ENCODE data around the gene SNRNP48. TPM values are rescaled to one million over a fixed set of nuclear protein-coding genes. Genes with fewer than 3 reads are reported as not detected.

SNRNP48 gene
- total RNA-seq, 1 experiment from 2014 or later = 29.1 TPM

- POLR2A ChIA-PET = interaction anchor here (0.6 to 1.3 kb wide), 3 partner anchors 11 to 385 kb away, joined by 3 to 5 read pairs (median 5); no protein-coding TSS in a partner anchor
- TF ChIP-seq, protein P1, sequence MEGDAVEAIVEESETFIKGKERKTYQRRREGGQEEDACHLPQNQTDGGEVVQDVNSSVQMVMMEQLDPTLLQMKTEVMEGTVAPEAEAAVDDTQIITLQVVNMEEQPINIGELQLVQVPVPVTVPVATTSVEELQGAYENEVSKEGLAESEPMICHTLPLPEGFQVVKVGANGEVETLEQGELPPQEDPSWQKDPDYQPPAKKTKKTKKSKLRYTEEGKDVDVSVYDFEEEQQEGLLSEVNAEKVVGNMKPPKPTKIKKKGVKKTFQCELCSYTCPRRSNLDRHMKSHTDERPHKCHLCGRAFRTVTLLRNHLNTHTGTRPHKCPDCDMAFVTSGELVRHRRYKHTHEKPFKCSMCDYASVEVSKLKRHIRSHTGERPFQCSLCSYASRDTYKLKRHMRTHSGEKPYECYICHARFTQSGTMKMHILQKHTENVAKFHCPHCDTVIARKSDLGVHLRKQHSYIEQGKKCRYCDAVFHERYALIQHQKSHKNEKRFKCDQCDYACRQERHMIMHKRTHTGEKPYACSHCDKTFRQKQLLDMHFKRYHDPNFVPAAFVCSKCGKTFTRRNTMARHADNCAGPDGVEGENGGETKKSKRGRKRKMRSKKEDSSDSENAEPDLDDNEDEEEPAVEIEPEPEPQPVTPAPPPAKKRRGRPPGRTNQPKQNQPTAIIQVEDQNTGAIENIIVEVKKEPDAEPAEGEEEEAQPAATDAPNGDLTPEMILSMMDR (IDR thresholded peaks at IDR 0.05; ENCODE audit: insufficient read depth in 1 of 2, low read depth in 1 of 2, low read length in 1 of 2, severe bottlenecking in 1 of 2, unreplicated experiment in 1 of 2) = no peak
- H3K27me3 ChIP-seq (replicated peaks; ENCODE audit: control insufficient read depth, insufficient read depth, low read length) = no peaks in the 10 kb centered on the region
- H3K4me1 ChIP-seq = peaks cover 40% of the 10 kb centered on the region
- TSS peak; percentile 10 for BruUV-seq (replicated peaks)
- CTCF ChIA-PET = no interaction called here
- peak overlapping the region; percentile 20 for H3K27ac Mint-ChIP-seq (ENCODE audit: unreplicated experiment)
- peak overlapping the region; percentile 15 for H3K4me3 Mint-ChIP-seq (ENCODE audit: unreplicated experiment)
- intact Hi-C loops (cut with micrococcal nuclease; ENCODE audit: unreplicated experiment) = no loop called here
- DNase-seq = peak in 1 of 2 experiments; percentile 57
- H3K9me3 Mint-ChIP-seq (ENCODE audit: unreplicated experiment) = no peaks in the 10 kb centered on the region
- no peaks in the 10 kb centered on the region for H3K27me3 Mint-ChIP-seq (ENCODE audit: insufficient read depth, unreplicated experiment)
- peaks cover 30% of the 10 kb centered on the region for H3K4me1 Mint-ChIP-seq (ENCODE audit: low read depth, unreplicated experiment)
- H3K36me3 Mint-ChIP-seq (ENCODE audit: insufficient read depth, unreplicated experiment) = peaks cover 92% of the 10 kb centered on the region
- no peak overlapping the region for H3K4me3 ChIP-seq (ENCODE audit: low read depth, low read length)
- H3K36me3 ChIP-seq (ENCODE audit: control insufficient read depth, insufficient read depth, low read length) = peaks cover 9% of the 10 kb centered on the region
- no peaks in the 10 kb centered on the region for H3K9me3 ChIP-seq
These were observed 30.2 kb upstream of the SNRNP48 start for GRCh38 chr6:7559651-7560385.

GRCh38 chr6:7561153-7561964 lies 28.6 kb upstream of the SNRNP48 start:
- DNase-seq = peak; percentile 95 to 97
- no peaks in the 10 kb centered on the region for H3K9me3 ChIP-seq
- peak overlapping the region; percentile 94 for H3K27ac Mint-ChIP-seq (ENCODE audit: unreplicated experiment)
- intact Hi-C loops (cut with micrococcal nuclease; ENCODE audit: unreplicated experiment) = loop anchor here (1.0 kb wide), 6 partner anchors 13 to 248 kb away; partner anchors contain the start of gene SSR1
- TF ChIP-seq, protein P1 (IDR thresholded peaks at IDR 0.05; ENCODE audit: insufficient read depth in 1 of 2, low read depth in 1 of 2, low read length in 1 of 2, severe bottlenecking in 1 of 2, unreplicated experiment in 1 of 2) = no peak
- peaks cover 98% of the 10 kb centered on the region for H3K36me3 Mint-ChIP-seq (ENCODE audit: insufficient read depth, unreplicated experiment)
- H3K36me3 ChIP-seq (ENCODE audit: control insufficient read depth, insufficient read depth, low read length) = peaks cover 13% of the 10 kb centered on the region
- H3K4me3 ChIP-seq (ENCODE audit: low read depth, low read length) = no peak overlapping the region
- H3K27me3 Mint-ChIP-seq (ENCODE audit: insufficient read depth, unreplicated experiment) = no peaks in the 10 kb centered on the region
- ChIA-PET POLR2A (interaction anchor here (0.8 to 1.3 kb wide), 7 partner anchors 13 to 172 kb away, joined by 3 to 15 read pairs (median 5); partner anchors contain the start of genes CAGE1, DSP, RIOK1 and SNRNP48), CTCF (interaction anchor here (0.9 to 1.1 kb wide), 2 partner anchors 13 to 136 kb away, joined by 6 to 9 read pairs; no protein-coding TSS in a partner anchor)
- peaks cover 40% of the 10 kb centered on the region for H3K4me1 ChIP-seq
- TSS peak; percentile 4 for BruUV-seq (replicated peaks)
- peaks cover 30% of the 10 kb centered on the region for H3K4me1 Mint-ChIP-seq (ENCODE audit: low read depth, unreplicated experiment)
- H3K9me3 Mint-ChIP-seq (ENCODE audit: unreplicated experiment) = no peaks in the 10 kb centered on the region
- no peaks in the 10 kb centered on the region for H3K27me3 ChIP-seq (replicated peaks; ENCODE audit: control insufficient read depth, insufficient read depth, low read length)
- H3K4me3 Mint-ChIP-seq (ENCODE audit: unreplicated experiment) = peak overlapping the region; percentile 68

GRCh38 chr6:7562769-7563168 lies 27.2 kb upstream of the SNRNP48 start:
- H3K36me3 ChIP-seq (ENCODE audit: control insufficient read depth, insufficient read depth, low read length) = peaks cover 13% of the 10 kb centered on the region
- POLR2A ChIA-PET = no interaction called here
- peak overlapping the region; percentile 16 for H3K4me3 Mint-ChIP-seq (ENCODE audit: unreplicated experiment)

More at GRCh38 chr6:7562769-7563168, 27.2 kb upstream of the SNRNP48 start:
- TF ChIP-seq, protein P1 (IDR thresholded peaks at IDR 0.05; ENCODE audit: insufficient read depth in 1 of 2, low read depth in 1 of 2, low read length in 1 of 2, severe bottlenecking in 1 of 2, unreplicated experiment in 1 of 2) = no peak
- no peaks in the 10 kb centered on the region for H3K9me3 ChIP-seq
- Mint-ChIP-seq H3K4me1 (ENCODE audit: low read depth, unreplicated experiment) (peaks cover 30% of the 10 kb centered on the region), H3K9me3 (ENCODE audit: unreplicated experiment) (no peaks in the 10 kb centered on the region), H3K27ac (ENCODE audit: unreplicated experiment) (peak overlapping the region; percentile 64), H3K36me3 (ENCODE audit: insufficient read depth, unreplicated experiment) (peaks cover 98% of the 10 kb centered on the region), H3K27me3 (ENCODE audit: insufficient read depth, unreplicated experiment) (no peaks in the 10 kb centered on the region)
- intact Hi-C loops (cut with micrococcal nuclease; ENCODE audit: unreplicated experiment) = no loop called here
- no peak overlapping the region for H3K4me3 ChIP-seq (ENCODE audit: low read depth, low read length)
- no peak for DNase-seq
- BruUV-seq (replicated peaks) = no TSS peak
- peaks cover 40% of the 10 kb centered on the region for H3K4me1 ChIP-seq
- no peaks in the 10 kb centered on the region for H3K27me3 ChIP-seq (replicated peaks; ENCODE audit: control insufficient read depth, insufficient read depth, low read length)
- CTCF ChIA-PET = interaction anchor here (0.6 kb wide), 1 partner anchor 131 kb away, joined by 3 read pairs; no protein-coding TSS in a partner anchor

Data from Caco-2 (cell line).